Breast epithelium (tissue), 4 donors: ENCODE data around the gene KCNA3. TPM values are rescaled to one million over a fixed set of nuclear protein-coding genes. Genes with fewer than 3 reads are reported as not detected.

Source experiments
- DNase-seq, 2 donors: peaks; one replicate each; pipeline ENCODE4 v3.0.0-alpha.2; 2019; ENCODE audit warnings: low spot score in 2 of 2
- H3K27ac ChIP-seq, 2 donors: fragments of 200-600 bp; sonication (generic) in 1 of 2; one replicate each; pipeline ENCODE4 v1.5.1; 2016 to 2019; ENCODE audit warnings: mild to moderate bottlenecking in 1 of 2
- H3K27me3 ChIP-seq, 2 donors: fragments of 200-600 bp; sonication (generic) in 1 of 2; one replicate each; pipeline versions ENCODE4 v1.5.1 to v1.6.0; 2017 to 2019; ENCODE audit warnings: control low read depth in 1 of 2, mild to moderate bottlenecking in 1 of 2
- H3K36me3 ChIP-seq: fragments of 200-600 bp; one replicate; pipeline ENCODE4 v1.5.1; 2019
- H3K4me1 ChIP-seq, 2 donors: fragments of 200-600 bp; sonication (generic); one replicate each; pipeline ENCODE4 v1.5.1; 2016 to 2019; ENCODE audit warnings: control low read depth in 1 of 2
- H3K4me3 ChIP-seq, 3 donors: fragments of 200-600 bp; sonication (generic); 1 replicate in 2 of 3; 2 replicates in 1 of 3; pipeline ENCODE4 v1.5.1; 2016 to 2019; ENCODE audit warnings: mild to moderate bottlenecking in 3 of 3, moderate library complexity in 2 of 3
- H3K9me3 ChIP-seq, 2 donors: fragments of 200-600 bp; sonication (generic) in 1 of 2; one replicate each; pipeline ENCODE4 v1.5.1; 2016 to 2019; ENCODE audit warnings: control low read depth in 1 of 2
- POLR2A ChIP-seq: fragments of 450-650 bp; IDR thresholded peaks from one replicate; pipeline ENCODE4 v1.6.1; 2016; ENCODE audit warnings: antibody characterized with exemption, mild to moderate bottlenecking, moderate library complexity
- POLR2AphosphoS5 ChIP-seq, 3 donors: sonication (generic); formaldehyde crosslinking; IDR thresholded peaks; one replicate each; pipeline ENCODE4 v1.6.1; 2017; ENCODE audit warnings: antibody characterized with exemption in 3 of 3
- intact Hi-C: fragments of 100-400 bp; cut with DNase I; formaldehyde crosslinking; loops from one replicate; pipeline ENCODE4 v1.15.1; 2023; ENCODE audit warnings: low total_unique reads
- total RNA-seq, 3 donors: library from RNA; depleted of rRNA; stranded (reverse); fragments of >200 nt; gene quantifications; one replicate each; pipeline ENCODE4 v1.1.0, GENCODE V29; 2016
- TF ChIP-seq, protein P1 (sequence below), 3 donors: fragments of 450-650 bp; IDR thresholded peaks; one replicate each; pipeline ENCODE4 v1.5.1; 2016 to 2017; ENCODE audit warnings: antibody characterized with exemption in 3 of 3, mild to moderate bottlenecking in 3 of 3, moderate library complexity in 3 of 3

KCNA3 gene
- total RNA-seq, 3 donors from 2014 or later = 0.96 to 3.9 (median 2.2) TPM

DNA sequence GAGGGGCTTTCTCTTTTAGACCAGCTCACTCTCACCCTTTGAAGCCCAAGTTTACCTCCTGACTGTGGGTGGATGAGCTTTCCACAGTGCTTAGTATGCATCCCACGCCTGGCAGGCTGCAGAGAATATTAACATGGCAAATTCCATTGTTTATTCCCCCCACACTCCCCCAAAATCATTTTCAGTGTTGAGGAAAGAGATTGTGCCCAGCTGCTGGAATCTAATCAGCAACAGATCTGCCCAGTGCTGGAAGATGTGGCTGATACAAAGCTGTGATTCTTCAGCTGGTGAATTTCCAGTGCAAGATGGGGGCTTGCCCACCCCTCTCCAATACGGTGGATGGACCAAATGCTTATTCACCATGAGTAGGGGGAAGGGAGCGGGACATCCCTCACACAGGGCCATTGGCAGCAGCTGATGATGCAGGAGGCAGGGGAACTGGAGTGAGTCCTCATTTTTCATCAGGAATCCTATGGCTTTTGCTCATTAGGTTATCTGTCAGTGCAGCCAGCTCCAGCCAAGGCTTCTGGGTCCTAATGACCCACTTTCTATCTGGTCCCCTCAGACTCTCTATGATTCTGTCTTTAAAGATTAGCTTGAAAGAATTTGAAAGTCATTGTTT, 39.7 kb upstream of the KCNA3 start:
- intact Hi-C loops = no loop called here
- Histone ChIP-seq H3K4me1 (no peaks in the 10 kb centered on the region), H3K27ac (no peak overlapping the region), H3K27me3 (no peaks in the 10 kb centered on the region), H3K9me3 (no peaks in the 10 kb centered on the region), H3K4me3 (no peak overlapping the region), H3K36me3 (no peaks in the 10 kb centered on the region)
- TF ChIP-seq, protein P1, sequence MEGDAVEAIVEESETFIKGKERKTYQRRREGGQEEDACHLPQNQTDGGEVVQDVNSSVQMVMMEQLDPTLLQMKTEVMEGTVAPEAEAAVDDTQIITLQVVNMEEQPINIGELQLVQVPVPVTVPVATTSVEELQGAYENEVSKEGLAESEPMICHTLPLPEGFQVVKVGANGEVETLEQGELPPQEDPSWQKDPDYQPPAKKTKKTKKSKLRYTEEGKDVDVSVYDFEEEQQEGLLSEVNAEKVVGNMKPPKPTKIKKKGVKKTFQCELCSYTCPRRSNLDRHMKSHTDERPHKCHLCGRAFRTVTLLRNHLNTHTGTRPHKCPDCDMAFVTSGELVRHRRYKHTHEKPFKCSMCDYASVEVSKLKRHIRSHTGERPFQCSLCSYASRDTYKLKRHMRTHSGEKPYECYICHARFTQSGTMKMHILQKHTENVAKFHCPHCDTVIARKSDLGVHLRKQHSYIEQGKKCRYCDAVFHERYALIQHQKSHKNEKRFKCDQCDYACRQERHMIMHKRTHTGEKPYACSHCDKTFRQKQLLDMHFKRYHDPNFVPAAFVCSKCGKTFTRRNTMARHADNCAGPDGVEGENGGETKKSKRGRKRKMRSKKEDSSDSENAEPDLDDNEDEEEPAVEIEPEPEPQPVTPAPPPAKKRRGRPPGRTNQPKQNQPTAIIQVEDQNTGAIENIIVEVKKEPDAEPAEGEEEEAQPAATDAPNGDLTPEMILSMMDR (IDR thresholded peaks at IDR 0.05) = no peak
- no peak for TF ChIP-seq POLR2AphosphoS5 (IDR thresholded peaks at IDR 0.05)
- TF ChIP-seq POLR2A = no peak
- no peak for DNase-seq

DNA sequence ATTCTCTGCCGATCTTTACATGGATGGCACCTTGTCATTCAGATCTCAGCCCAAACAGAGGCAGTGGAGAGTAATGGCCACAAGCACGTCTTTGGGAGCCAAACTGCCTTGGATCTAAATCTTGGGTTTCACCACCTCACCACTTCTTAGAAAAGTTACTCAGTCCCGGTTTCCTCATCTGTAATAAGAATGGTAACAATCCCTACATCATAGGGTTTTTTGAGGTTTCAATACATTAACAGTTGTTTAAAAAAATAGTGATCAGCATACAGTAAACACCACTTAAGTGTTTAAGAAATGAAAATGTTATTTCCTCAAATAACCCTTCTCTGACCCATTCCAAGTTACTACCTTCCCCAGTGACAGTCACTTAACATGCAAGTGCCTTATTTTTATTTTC, 38.5 kb upstream of the KCNA3 start:
- Histone ChIP-seq H3K9me3 (no peaks in the 10 kb centered on the region), H3K27me3 (no peaks in the 10 kb centered on the region), H3K36me3 (no peaks in the 10 kb centered on the region), H3K27ac (no peak overlapping the region), H3K4me3 (no peak overlapping the region), H3K4me1 (no peaks in the 10 kb centered on the region)
- TF ChIP-seq, protein P1 (IDR thresholded peaks at IDR 0.05) = no peak
- TF ChIP-seq POLR2AphosphoS5 (IDR thresholded peaks at IDR 0.05) = no peak
- no peak for DNase-seq
- intact Hi-C loops = no loop called here

DNA sequence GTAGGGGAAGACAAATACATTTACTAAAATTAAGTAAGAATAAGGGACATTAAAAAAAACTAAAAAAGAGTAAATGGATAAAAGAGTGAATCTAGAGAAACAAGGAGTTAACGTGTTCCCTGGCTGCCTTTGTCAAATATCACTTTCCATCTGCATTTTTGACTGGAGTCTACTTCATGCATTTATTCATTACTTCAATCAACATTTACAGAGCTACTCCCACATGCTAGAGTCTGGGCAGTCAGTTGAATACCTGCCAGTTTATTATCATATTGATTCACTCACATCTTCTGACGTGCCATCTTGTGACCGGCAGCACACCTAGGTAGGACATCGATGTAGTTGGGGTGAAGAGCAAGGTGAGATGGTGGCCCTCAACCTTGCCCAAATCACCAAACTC, 35.6 kb upstream of the KCNA3 start:
- intact Hi-C loops = no loop called here

DNA sequence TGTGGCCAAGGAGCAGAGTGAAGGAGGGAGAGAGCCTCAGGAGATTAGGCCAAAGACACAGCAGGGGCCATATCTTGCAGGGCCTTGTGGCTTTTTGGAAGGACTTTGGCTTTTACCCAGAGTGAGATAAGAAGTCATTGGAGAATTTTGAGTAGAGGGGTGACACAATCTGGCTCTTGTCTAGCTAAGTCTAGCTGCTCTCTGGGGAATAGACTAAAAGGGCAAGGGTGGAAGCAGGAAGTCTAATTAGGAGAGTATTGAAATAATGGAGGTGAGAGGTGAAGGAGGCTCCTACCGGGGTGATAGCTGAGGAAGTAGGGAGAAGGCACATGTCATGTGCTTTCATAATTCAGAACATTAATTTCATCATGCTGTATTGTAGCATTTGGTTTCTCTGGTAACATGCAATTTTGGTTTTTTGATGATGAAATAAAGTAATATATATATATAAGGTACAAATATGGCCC, 34.3 kb upstream of the KCNA3 start:
- intact Hi-C loops = no loop called here
- no peak overlapping the region for H3K27ac ChIP-seq
- no peaks in the 10 kb centered on the region for H3K4me1 ChIP-seq
- DNase-seq = no peak
- H3K36me3 ChIP-seq = no peaks in the 10 kb centered on the region
- no peak for TF ChIP-seq POLR2AphosphoS5 (IDR thresholded peaks at IDR 0.05)
- no peak for TF ChIP-seq POLR2A
- TF ChIP-seq, protein P1 (IDR thresholded peaks at IDR 0.05) = no peak
- H3K27me3 ChIP-seq = no peaks in the 10 kb centered on the region
- H3K4me3 ChIP-seq = no peak overlapping the region
- H3K9me3 ChIP-seq = no peaks in the 10 kb centered on the region

More for the DNA sequence above, 35.6 kb upstream of the KCNA3 start:
- H3K27ac ChIP-seq = no peak overlapping the region
- no peaks in the 10 kb centered on the region for H3K27me3 ChIP-seq
- H3K4me1 ChIP-seq = no peaks in the 10 kb centered on the region
- TF ChIP-seq POLR2A (no peak), POLR2AphosphoS5 (IDR thresholded peaks at IDR 0.05) (no peak)
- TF ChIP-seq, protein P1 (IDR thresholded peaks at IDR 0.05) = no peak
- no peak for DNase-seq
- H3K4me3 ChIP-seq = no peak overlapping the region
- no peaks in the 10 kb centered on the region for H3K9me3 ChIP-seq
- no peaks in the 10 kb centered on the region for H3K36me3 ChIP-seq

DNA sequence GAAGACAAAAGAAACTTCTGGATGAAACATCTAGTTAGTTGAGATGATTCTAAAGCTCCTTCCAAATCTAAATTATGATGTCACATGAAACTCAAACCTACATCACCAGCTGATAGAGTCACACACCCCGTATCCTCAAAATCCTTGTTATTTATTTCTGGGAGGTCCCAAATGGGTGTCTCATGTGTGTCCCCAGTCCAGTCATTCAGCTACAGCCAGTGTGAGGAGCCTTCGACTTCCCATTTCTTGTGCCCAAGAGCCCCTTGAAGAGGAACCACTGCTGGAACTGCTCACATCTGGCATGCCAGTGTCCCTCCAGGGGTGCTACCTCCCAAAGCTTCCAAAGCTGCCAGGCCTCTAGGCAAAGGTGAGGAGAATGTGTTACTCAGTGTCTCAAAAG, 32.5 kb upstream of the KCNA3 start:
- no peak overlapping the region for H3K27ac ChIP-seq
- TF ChIP-seq POLR2AphosphoS5 (IDR thresholded peaks at IDR 0.05) (no peak), POLR2A (no peak)
- TF ChIP-seq, protein P1 (IDR thresholded peaks at IDR 0.05) = no peak
- no peaks in the 10 kb centered on the region for H3K27me3 ChIP-seq
- no peaks in the 10 kb centered on the region for H3K36me3 ChIP-seq
- no peaks in the 10 kb centered on the region for H3K4me1 ChIP-seq
- no peaks in the 10 kb centered on the region for H3K9me3 ChIP-seq
- intact Hi-C loops = no loop called here
- no peak for DNase-seq
- no peak overlapping the region for H3K4me3 ChIP-seq
